GM12892 (cell line): ENCODE measurements around the gene NEDD4L.

Source experiments
- POLR2A ChIP-seq: IDR thresholded peaks from 2 replicates; pipeline ENCODE4 v1.6.1; 2011; ENCODE audit warnings: low read depth, low read length, control low read depth
- POLR2AphosphoS5 ChIP-seq: IDR thresholded peaks from 2 replicates; pipeline ENCODE4 v1.6.1; 2011; ENCODE audit warnings: low read depth, low read length, control low read depth
- TAF1 ChIP-seq: IDR thresholded peaks from 2 replicates; pipeline ENCODE4 v1.6.1; 2011; ENCODE audit warnings: low read depth, mild to moderate bottlenecking, control low read depth, low read length, borderline replicate concordance

DNA sequence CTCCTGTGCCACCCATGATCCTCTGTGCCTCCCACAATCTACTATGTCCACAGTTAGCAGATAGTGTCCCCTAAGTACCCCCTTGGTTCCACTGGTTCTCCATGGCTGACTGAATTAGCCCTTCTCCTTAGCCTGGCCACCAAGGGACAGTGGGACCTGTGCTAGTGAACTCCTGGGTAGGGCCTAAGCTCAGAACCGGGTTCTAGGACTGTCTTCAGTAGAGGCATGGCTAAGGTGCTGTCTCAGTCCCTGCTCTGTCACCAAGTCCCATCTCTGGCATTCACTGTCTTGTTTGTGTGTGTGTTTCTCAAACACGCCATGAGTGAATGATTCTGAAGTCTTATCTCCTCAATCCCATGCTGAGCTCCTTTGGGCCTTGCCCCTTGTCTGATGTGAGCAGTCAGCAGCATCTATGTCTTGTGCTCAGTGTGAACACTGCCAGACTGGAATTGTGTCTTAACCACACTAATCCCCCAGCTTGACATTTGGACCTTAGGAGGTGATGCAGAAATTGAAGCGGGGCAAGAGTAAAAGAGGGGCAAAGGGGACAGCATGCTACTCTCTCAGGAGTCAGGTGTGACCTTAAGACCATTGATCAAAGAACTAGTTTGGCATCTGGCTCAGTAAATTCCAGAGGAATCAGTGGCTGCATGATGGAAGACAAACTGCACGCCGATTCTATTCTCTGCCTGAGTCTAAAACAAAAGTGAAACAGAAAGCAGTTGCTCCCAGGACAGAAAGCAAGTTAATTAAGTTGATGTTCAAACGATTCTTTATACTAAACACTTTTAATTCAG lies 394.3 kb downstream of the NEDD4L start:
- TF ChIP-seq POLR2A, result no peak
- no peak for TF ChIP-seq POLR2AphosphoS5
- no peak for TF ChIP-seq TAF1
